NT2/D1 (cell line): Measurements from ENCODE around the gene CEBPE.

Experiments used
- DNase-seq: peaks from one replicate; pipeline ENCODE4 v3.0.0-alpha.2; 2011; ENCODE audit warnings: low read depth, low spot score
- H3K27me3 ChIP-seq: 2 replicates; pipeline ENCODE4 v1.6.0; 2011; ENCODE audit warnings: mild to moderate bottlenecking; ENCODE audit not compliant: insufficient read length, insufficient read depth
- H3K36me3 ChIP-seq: 2 replicates; pipeline ENCODE4 v1.6.1; 2011; ENCODE audit warnings: mild to moderate bottlenecking, low read length, mixed read lengths; ENCODE audit not compliant: insufficient read depth, insufficient read length
- H3K4me1 ChIP-seq: 2 replicates; pipeline ENCODE4 v1.5.1; 2011; ENCODE audit not compliant: insufficient read depth, insufficient read length
- H3K4me3 ChIP-seq: 2 replicates; pipeline ENCODE4 v1.5.1; 2011; ENCODE audit warnings: low read depth; ENCODE audit not compliant: insufficient read length
- H3K9ac ChIP-seq: 2 replicates; pipeline ENCODE4 v1.6.0; 2011; ENCODE audit warnings: low read depth; ENCODE audit not compliant: insufficient read length
- H3K9me3 ChIP-seq: 2 replicates; pipeline ENCODE4 v1.5.1; 2011; ENCODE audit warnings: mild to moderate bottlenecking, low read length; ENCODE audit not compliant: insufficient read depth
- SUZ12 ChIP-seq: IDR thresholded peaks from 2 replicates; pipeline ENCODE4 v1.6.1; 2011; ENCODE audit not compliant: insufficient read length, insufficient read depth; ENCODE audit errors: extremely low read depth
- YY1 ChIP-seq: IDR thresholded peaks from 2 replicates; pipeline ENCODE4 v1.6.1; 2011; ENCODE audit not compliant: insufficient read length, insufficient read depth
- ZNF274 ChIP-seq: IDR thresholded peaks from 2 replicates; pipeline ENCODE4 v1.6.1; 2011; ENCODE audit warnings: mild to moderate bottlenecking, low read depth, low read length

The CEBPE gene

GRCh38 chr14:23162005-23162404, 43.0 kb upstream of the CEBPE start:
- no peak overlapping the region for H3K9ac ChIP-seq
- TF ChIP-seq SUZ12 (no peak), ZNF274 (no peak), YY1 (no peak)
- H3K4me3 ChIP-seq, result no peak overlapping the region
- H3K9me3 ChIP-seq, result no peaks in the 10 kb centered on the region
- no peaks in the 10 kb centered on the region for H3K27me3 ChIP-seq
- no peak for DNase-seq
- H3K36me3 ChIP-seq, result no peaks in the 10 kb centered on the region
- peaks cover 5% of the 10 kb centered on the region for H3K4me1 ChIP-seq

GRCh38 chr14:23160924-23161522, 42.0 kb upstream of the CEBPE start:
- Histone ChIP-seq H3K36me3 (no peaks in the 10 kb centered on the region), H3K4me1 (peaks cover 5% of the 10 kb centered on the region), H3K9ac (no peak overlapping the region), H3K4me3 (no peak overlapping the region), H3K27me3 (no peaks in the 10 kb centered on the region), H3K9me3 (no peaks in the 10 kb centered on the region)
- peak; percentile 72 for DNase-seq
- TF ChIP-seq YY1 (no peak), SUZ12 (no peak), ZNF274 (no peak)

DNA sequence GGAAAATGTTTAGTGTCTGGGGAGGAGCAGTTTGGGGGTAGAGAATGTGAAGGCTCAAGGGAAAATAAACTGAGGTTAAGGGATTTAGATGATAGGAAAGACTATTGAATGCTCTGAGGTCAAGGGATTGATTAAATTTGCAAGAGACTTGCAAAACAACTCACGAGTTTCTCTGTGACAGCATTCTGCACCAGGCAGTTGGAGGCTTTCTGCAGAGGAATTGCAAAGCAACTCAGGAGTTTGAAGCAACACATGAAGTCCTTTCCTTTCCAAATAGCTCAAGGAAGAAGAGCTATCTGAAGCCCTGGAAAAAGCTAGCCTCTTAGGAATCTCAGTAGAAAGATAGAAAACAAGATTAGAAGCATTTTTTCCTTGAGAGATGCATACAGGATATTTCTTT, 40.5 kb upstream of the CEBPE start:
- no peaks in the 10 kb centered on the region for H3K9me3 ChIP-seq
- H3K36me3 ChIP-seq, result no peaks in the 10 kb centered on the region
- DNase-seq, result no peak
- no peak overlapping the region for H3K9ac ChIP-seq
- TF ChIP-seq ZNF274, result no peak
- TF ChIP-seq YY1, result no peak
- no peak for TF ChIP-seq SUZ12
- no peak overlapping the region for H3K4me3 ChIP-seq
- no peaks in the 10 kb centered on the region for H3K27me3 ChIP-seq
- H3K4me1 ChIP-seq, result peaks cover 7% of the 10 kb centered on the region

DNA sequence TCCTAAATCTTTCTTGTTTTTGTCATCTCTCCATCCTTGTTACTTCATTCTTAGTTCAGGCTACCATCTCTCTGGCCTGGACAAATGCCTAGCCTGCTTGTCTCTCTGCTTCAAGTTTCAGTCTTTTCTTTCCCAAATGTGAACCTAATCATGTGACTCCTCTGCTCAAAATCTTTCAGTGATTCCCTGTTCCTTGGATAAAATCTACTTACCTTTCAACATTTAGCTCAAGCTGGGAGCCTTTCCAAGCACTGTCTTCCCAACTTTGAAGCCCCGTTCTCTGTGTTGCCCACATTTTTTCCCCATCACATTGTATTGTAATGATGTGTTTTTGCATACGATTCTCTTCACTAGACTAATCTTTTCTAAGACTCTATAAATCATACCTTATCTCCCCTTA, 39.7 kb upstream of the CEBPE start:
- Histone ChIP-seq H3K9ac (no peak overlapping the region), H3K9me3 (no peaks in the 10 kb centered on the region), H3K4me1 (peaks cover 10% of the 10 kb centered on the region), H3K27me3 (no peaks in the 10 kb centered on the region), H3K36me3 (no peaks in the 10 kb centered on the region), H3K4me3 (no peak overlapping the region)
- DNase-seq, result no peak
- no peak for TF ChIP-seq ZNF274
- TF ChIP-seq YY1, result no peak
- no peak for TF ChIP-seq SUZ12

- peak; percentile 5 for DNase-seq
- Histone ChIP-seq H3K9me3 (no peaks in the 10 kb centered on the region), H3K4me1 (peaks cover 5% of the 10 kb centered on the region), H3K36me3 (no peaks in the 10 kb centered on the region), H3K4me3 (no peak overlapping the region), H3K27me3 (no peaks in the 10 kb centered on the region), H3K9ac (peak overlapping the region; percentile 59)
- no peak for TF ChIP-seq ZNF274
- TF ChIP-seq YY1, result no peak
- TF ChIP-seq SUZ12, result no peak
Observed at GRCh38 chr14:23154964-23155587, 36.0 kb upstream of the CEBPE start.

DNA sequence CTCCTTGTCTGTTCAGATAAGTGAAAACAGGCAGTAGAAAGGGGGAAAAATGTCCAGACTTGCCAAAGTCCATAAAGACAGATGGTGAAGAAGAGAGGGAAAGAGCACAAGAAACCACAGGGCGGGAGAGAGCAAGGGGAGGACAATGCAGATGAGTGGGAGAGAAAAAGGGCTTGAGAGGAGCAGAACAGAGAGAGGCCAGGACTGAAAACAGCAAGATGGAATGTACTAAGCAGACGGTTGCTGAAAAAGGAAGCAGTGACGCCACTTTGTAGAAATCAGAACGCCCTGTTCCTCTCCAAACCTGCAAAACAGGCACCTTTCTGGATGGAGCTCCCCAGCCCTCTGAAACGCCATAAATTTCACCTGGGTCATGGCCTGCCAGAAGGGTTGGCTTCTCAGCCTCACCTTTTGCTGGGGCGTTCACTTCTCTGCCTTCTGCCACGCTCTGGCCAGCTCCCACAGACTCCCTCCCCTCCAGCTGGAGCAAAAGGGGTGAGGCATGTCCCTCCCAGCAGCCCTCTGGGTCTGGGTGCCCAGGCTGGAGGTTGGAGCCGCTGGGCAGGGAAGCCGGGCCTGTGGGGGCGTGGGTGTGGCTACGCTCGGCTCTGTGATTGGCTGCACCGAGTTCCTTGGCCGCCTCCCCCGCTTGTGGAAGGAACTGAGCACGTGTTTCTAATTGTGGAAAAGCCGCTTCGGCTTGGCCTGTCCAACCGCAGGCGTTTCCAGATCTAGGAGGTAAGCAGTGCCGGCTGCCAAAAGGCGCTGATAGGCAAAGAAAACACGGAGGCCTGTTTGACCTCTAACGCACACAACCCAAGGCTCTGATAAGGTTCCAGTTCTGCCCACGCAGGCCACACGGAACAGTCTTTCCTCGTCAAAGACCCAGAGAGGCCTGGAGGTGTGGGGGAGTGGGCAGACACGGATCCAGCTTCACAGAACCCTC, 35.1 kb upstream of the CEBPE start:
- no peaks in the 10 kb centered on the region for H3K36me3 ChIP-seq
- no peaks in the 10 kb centered on the region for H3K27me3 ChIP-seq
- TF ChIP-seq SUZ12 (no peak), YY1 (no peak)
- peaks cover 5% of the 10 kb centered on the region for H3K4me1 ChIP-seq
- peak overlapping the region; percentile 23 for H3K9ac ChIP-seq
- no peak overlapping the region for H3K4me3 ChIP-seq
- DNase-seq, result no peak
- H3K9me3 ChIP-seq, result no peaks in the 10 kb centered on the region

- peaks cover 13% of the 10 kb centered on the region for H3K4me1 ChIP-seq
- no peak for DNase-seq
- TF ChIP-seq ZNF274 (no peak), YY1 (no peak), SUZ12 (no peak)
- H3K4me3 ChIP-seq, result no peak overlapping the region
- H3K9ac ChIP-seq, result no peak overlapping the region
- peaks cover 6% of the 10 kb centered on the region; the same call in 1 of the 2 replicates for H3K9me3 ChIP-seq
- H3K27me3 ChIP-seq, result no peaks in the 10 kb centered on the region
- H3K36me3 ChIP-seq, result no peaks in the 10 kb centered on the region
Observed at GRCh38 chr14:23151342-23151741, 32.3 kb upstream of the CEBPE start.
